ENCODE data around the gene SEC62.
A peak's percentile ranks its signal among the peaks of the same experiment; 100 is the strongest.

Gene SEC62

DNA sequence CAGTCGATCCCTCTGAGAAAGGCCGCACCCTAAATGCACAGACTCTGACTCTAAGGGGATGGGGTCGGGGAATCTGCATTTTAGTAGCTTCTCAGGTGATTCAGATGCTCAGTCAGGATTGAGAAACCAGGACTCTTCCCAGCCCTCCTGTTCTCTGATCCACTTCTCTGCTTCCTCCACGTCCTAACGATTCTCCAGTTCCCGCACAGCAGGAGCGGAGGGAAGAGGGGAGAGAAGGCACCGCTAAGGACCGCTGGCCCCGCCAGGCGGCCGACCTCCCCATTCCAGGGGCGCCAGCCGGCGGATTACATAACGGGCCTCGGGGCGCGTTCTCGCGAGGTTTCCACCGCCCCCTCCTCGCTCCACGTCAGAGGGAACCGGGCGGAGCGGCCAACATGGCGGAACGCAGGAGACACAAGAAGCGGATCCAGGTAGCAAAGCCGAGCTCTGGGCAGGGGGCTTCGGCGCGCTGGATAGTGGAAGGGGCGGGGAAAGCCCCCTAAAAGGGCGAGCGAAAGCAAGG, at the start of gene SEC62:
SEC62 (plus strand) TSS at position 380 of the 523 bp plus-strand sequence; CDS start at position 396, 16 bp downstream.
- peak; percentile 93 for DNase-seq (ENCODE audit: low spot score)

DNA sequence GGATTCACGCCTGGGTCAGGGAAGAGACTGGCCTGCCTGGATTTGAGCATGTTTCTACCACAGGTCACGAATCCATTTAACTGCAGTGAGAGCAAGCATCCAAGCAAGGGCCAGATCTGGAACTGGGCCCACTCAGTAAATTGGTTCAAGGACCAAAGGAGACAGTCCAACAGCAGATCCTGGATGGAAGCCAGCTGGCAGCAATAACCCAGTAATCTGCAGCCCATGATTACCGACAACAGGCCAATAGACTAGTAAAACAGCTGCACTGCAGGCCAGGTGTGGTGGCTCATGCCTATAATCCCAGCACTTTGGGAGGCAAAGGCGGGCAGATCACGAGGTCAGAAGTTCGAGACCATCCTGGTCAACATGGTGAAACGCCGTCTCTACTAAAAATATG, 43.4 kb upstream of the SEC62 start:
- DNase-seq (ENCODE audit: low spot score), result no peak

GRCh38 chr3:169923831-169924230, 42.8 kb upstream of the SEC62 start:
- DNase-seq (ENCODE audit: low spot score), result no peak

GRCh38 chr3:169929830-169930519, 36.6 kb upstream of the SEC62 start:
- DNase-seq (ENCODE audit: low spot score), result no peak

DNA sequence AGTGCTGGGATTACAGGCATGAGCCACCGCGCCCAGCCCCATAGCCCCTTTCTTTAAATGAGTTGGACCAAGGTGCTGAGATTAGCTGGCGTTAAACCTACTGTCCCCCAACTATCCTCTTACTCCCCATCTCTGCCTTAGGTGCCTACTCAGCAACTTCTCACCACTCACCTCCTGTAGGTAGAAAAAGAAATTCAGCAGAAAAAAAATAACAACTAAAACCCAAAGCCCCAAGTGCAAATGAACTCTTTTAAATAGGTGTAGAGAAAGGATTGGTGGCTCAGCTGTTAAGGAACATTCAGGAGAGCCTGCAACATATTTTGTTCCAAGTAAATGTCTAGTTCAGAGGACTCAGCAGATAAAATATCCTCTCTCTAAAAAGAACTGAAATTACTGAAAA, 35.8 kb upstream of the SEC62 start:
- no peak for DNase-seq (ENCODE audit: low spot score)

- no peak for DNase-seq (ENCODE audit: low spot score)
These were observed 34.7 kb upstream of the SEC62 start for GRCh38 chr3:169931747-169932520.

GRCh38 chr3:169939320-169939719, 27.3 kb upstream of the SEC62 start:
- DNase-seq (ENCODE audit: low spot score), result no peak

GRCh38 chr3:169939751-169940150, 26.9 kb upstream of the SEC62 start:
- no peak for DNase-seq (ENCODE audit: low spot score)

GRCh38 chr3:169940470-169941181, 26.0 kb upstream of the SEC62 start:
- no peak for DNase-seq (ENCODE audit: low spot score)

DNA sequence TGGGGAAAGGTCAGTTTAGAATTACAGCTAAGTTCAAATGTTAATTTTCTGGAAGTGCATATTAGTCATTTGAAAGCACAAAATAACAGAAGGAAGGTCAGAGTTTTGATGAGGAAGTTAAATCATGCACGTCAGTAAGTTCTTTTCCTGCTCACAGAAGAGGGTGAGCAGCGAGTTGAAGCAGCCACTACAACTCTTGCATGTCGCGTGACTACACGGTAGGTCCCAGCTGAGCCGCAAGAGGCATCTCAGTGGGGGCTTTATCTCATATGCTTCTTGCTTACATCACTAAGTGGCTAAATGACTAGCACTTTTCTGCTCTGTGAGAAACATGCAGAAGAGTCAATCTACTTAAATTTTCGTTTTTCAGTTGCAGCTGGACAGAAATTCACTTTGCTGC, 21.3 kb upstream of the SEC62 start:
- no peak for DNase-seq (ENCODE audit: low spot score)

- no peak for DNase-seq (ENCODE audit: low spot score)
These were observed 20.3 kb upstream of the SEC62 start for GRCh38 chr3:169946336-169946735.

DNA sequence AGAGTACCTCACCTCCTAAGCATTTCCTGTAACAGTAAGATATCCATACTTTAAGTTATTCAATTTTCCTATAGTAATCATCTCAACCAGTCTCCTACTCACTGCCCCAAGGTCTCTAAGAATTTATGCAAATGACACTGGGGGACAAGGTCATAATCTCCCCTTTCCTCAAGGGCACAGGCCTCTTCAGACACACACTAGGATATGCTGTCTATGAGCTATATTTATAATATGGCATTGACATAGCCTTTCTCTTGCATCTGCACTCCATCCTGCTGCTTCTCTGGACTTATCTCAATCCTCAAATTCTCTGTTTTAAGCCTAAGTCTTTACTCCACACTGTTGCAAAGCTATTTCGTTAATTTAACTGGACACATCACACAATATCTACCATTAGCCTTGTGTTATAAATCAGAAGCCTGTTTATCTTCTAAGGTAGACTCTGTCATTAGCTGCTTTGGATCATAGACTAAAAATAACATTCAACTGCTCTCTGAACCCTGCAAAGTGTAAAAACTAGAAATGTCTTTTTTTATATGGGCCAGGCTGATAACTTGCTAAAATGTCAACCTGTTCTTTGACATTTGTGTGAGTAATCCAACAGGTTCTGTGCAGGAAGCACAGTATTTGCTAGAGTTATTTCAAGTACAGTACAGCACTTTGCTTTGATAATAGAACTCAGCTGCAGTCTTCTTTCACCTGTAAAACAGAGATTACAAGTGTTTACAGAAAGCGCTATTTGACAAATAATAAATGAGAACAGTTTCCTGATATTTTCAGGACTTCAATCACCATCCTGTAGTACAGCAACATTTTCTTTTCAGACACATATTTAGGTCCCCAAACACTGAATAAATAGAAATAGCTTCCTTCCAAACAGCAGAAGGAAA, 17.8 kb upstream of the SEC62 start:
- no peak for DNase-seq (ENCODE audit: low spot score)

GRCh38 chr3:169952045-169952444, 14.6 kb upstream of the SEC62 start:
- no peak for DNase-seq (ENCODE audit: low spot score)

DNA sequence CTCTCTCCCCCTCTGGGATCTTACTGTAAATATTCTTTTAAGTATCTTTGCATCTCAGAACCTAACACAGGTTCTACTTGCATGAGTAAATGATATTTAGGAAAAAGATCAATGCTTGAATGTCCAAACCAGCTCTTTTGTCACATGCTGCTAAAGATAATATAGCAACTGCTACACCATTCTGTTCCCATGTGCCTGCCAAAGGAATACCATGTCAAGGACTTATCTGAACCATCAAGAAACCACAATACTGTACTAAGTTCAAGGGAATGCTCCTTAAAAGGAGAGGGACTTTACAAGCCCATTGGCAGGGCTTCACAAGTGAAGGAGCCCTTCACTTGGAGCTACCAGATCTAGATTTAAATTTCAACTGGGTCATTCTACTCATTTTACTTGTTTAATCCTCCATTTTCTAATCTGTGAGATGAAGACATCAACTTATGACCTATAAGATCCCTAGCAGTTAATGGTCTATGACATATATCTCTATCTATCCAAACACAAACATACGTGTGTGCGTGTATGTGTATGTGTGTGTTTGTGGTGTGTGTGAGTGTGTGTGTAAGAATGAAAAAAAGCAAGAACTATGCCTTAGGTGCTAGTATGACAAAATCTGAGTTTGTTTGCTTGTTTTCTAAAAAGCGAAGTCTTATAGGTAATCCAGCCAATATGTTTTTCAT, 13.0 kb upstream of the SEC62 start:
- no peak for DNase-seq (ENCODE audit: low spot score)

GRCh38 chr3:169954142-169954756, 12.4 kb upstream of the SEC62 start:
- DNase-seq (ENCODE audit: low spot score), result peak; percentile 61

- no peak for DNase-seq (ENCODE audit: low spot score)
These were observed 11.2 kb upstream of the SEC62 start for GRCh38 chr3:169955406-169955805.

DNA sequence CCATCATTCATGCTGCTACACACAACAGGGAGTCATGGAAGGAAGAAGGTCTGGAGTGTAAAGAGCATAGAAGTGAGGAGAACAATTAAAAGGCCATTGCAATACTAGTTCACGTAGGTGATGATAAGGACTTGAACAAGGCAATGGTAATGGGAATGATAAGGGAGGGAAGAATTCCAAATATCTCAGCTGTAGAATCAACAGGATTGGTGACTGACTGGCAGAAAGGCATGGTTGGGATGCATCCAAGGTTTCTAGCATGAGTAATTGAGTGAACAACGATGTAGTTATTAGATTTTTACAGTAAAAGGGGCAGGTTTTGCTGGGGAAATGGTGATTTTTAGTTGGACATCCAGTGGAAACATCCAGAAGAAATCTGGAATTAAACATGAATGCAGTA, 2.4 kb upstream of the SEC62 start:
- no peak for DNase-seq (ENCODE audit: low spot score)

DNA sequence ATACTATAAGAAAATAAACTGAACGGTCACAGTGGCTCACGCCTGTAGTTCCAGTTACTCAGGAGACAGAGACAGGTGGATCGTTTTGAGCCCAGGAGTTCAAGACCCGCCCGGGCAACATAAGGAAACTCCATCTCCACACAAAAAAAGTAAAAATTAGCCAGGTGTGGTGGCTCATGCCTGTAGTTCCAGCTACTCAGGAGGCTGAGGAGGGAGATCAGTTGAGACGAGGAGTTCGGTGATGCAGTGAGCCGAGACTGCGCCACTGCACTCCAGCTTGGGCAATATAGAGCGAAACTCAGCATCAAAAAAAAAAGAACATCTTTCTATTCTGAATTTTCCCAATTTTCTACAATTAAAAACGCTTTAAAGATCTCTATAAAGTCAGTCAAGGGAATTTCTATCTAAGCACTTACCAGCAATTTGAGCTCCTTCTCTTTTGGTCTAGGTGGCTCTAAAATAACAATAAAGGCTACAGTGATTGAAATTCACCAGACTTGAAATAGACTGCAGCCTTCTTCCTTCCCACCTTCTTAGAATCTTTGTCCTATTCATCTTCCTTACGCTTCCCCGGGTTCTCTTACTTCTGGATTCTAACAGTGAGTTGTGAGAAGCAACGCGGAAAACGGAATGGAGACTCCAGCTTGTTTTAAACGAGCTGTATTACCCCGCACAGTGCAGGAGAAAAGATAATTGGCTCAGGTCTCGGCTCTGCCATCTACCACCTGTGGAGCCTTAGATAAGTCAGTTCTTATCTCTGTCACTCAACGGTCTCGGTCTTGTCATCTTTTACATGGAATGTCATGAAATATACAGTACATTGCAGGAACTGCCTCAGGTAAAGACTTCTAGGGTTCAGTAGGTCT, 812 bp upstream of the SEC62 start:
- DNase-seq (ENCODE audit: low spot score), result no peak
